Mucosa of stomach (tissue), 1 donor: Measurements from ENCODE around the gene KCNMA1.

Source experiments
- H3K27me3 ChIP-seq: one replicate; pipeline ENCODE4 v1.7.0; 2013; ENCODE audit warnings: mild to moderate bottlenecking, low read length; ENCODE audit not compliant: control insufficient read depth, insufficient read depth
- H3K36me3 ChIP-seq: one replicate; pipeline ENCODE4 v1.7.0; 2013; ENCODE audit warnings: low read length; ENCODE audit not compliant: control insufficient read depth, insufficient read depth
- H3K4me1 ChIP-seq: one replicate; pipeline ENCODE4 v1.7.0; 2013; ENCODE audit warnings: mild to moderate bottlenecking, low read length; ENCODE audit not compliant: control insufficient read depth, insufficient read depth
- H3K4me3 ChIP-seq: one replicate; pipeline ENCODE4 v1.7.0; 2013; ENCODE audit warnings: low read length
- H3K9ac ChIP-seq: one replicate; pipeline ENCODE4 v1.7.0; 2013; ENCODE audit warnings: mild to moderate bottlenecking, low read length, moderate library complexity
- H3K9me3 ChIP-seq: one replicate; pipeline ENCODE4 v1.7.0; 2013; ENCODE audit warnings: mild to moderate bottlenecking, low read length, moderate library complexity; ENCODE audit not compliant: control insufficient read depth
- donor health status: Pancreatic carcinoma.

Gene KCNMA1

GRCh38 chr10:77121829-77122228 lies 515.8 kb downstream of the KCNMA1 start:
- no peaks in the 10 kb centered on the region for H3K27me3 ChIP-seq
- no peak overlapping the region for H3K4me3 ChIP-seq
- H3K4me1 ChIP-seq: no peaks in the 10 kb centered on the region
- H3K36me3 ChIP-seq: no peaks in the 10 kb centered on the region
- H3K9ac ChIP-seq: no peak overlapping the region
- H3K9me3 ChIP-seq: no peaks in the 10 kb centered on the region

DNA sequence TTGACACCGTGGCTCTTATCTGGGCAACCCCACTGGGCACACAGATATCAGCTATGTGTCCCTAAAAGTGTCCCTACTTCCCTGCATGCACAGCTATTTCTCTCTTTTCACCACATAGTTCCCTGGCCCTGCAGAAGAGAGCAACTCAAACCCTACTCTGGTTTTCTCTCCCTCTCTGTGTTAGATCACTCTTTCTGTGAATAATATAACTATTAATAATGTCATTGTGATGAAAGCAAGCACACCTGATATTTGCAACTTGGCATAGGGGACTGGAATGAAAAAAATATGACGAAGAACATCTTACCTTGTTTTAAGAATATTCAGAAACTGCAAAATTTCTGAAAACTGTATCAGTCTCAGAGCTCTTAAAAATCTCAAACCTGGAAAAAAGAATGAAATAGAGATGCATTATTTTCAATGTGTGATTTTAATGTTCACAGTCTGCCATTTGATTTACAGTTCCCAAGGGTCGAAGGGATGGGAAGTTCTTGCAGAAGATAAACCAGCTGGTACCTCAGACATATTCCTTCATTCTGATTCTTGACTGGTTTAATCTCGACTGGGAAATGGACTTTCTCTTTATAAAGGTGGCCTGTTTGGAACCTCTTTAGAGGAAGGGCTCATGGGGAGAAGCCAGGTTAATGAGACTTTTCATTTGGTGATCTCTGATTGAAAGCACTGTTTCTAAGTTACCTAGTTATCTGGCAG lies 516.8 kb downstream of the KCNMA1 start:
- H3K4me3 ChIP-seq: no peak overlapping the region
- H3K27me3 ChIP-seq: no peaks in the 10 kb centered on the region
- H3K4me1 ChIP-seq: no peaks in the 10 kb centered on the region
- H3K36me3 ChIP-seq: no peaks in the 10 kb centered on the region
- no peak overlapping the region for H3K9ac ChIP-seq
- H3K9me3 ChIP-seq: no peaks in the 10 kb centered on the region

DNA sequence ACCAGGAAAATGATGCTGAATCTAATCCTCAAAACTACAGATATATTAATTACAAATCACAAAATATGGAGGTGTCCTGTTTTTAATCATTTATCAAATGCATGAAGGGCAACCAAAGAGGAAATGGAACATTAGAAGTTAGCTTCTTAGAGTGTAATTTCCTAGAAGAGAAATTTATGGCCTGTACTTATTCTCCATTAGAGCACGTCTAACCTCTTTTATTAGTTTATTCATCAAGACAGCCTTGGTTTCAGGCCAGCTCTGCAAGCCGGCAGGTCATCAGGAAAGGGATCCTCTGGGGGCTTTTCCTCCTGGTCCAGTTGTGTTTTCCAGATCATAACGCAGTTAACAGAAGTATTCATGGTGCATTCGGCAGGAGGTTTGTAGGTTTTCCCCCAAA lies 517.6 kb downstream of the KCNMA1 start:
- H3K27me3 ChIP-seq: no peaks in the 10 kb centered on the region
- H3K9me3 ChIP-seq: no peaks in the 10 kb centered on the region
- H3K9ac ChIP-seq: no peak overlapping the region
- no peaks in the 10 kb centered on the region for H3K36me3 ChIP-seq
- H3K4me3 ChIP-seq: no peak overlapping the region
- no peaks in the 10 kb centered on the region for H3K4me1 ChIP-seq

GRCh38 chr10:77118603-77119282 lies 518.9 kb downstream of the KCNMA1 start:
- no peaks in the 10 kb centered on the region for H3K27me3 ChIP-seq
- no peaks in the 10 kb centered on the region for H3K9me3 ChIP-seq
- H3K4me1 ChIP-seq: no peaks in the 10 kb centered on the region
- no peaks in the 10 kb centered on the region for H3K36me3 ChIP-seq
- H3K9ac ChIP-seq: no peak overlapping the region
- H3K4me3 ChIP-seq: no peak overlapping the region

DNA sequence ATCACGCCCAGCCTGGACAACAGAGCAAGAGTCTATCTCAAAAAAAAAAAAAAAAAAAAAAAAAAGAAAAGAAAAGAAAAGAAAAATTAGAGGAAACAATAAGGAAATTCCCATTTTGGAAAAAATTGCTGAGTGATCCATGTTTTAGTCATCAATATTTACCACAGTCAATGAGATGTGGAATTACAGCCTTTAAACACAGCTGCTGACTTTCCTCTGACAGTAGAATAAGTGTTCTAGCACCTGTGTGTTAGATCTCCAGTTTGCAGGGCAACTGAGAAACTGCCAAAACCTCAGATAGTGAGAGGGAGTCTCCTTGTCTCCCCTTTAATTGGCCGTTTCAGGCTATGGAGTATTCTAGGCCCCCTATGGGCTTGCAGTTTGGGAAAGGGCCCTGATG lies 520.1 kb downstream of the KCNMA1 start:
- Histone ChIP-seq H3K27me3 (no peaks in the 10 kb centered on the region), H3K4me3 (no peak overlapping the region), H3K9ac (no peak overlapping the region), H3K4me1 (no peaks in the 10 kb centered on the region), H3K9me3 (no peaks in the 10 kb centered on the region), H3K36me3 (no peaks in the 10 kb centered on the region)

DNA sequence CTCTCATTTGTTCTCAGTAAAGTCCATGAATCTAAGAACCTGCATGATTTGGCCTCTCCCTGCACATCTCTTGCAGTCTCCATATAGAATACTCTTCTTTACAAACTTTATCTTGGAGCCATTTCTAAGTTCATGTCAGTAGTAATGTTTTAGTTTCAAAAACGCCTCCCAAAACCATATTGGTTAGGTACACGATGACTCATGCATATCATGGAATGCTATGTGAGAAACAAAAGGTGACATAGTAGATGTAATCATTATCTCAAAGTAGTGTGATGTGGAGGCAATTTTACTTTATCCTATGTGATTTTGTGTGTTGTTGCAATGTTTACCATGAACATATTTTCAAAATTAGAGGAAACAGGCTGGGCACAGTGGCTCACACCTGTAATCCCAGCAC lies 520.7 kb downstream of the KCNMA1 start:
- H3K36me3 ChIP-seq: no peaks in the 10 kb centered on the region
- H3K27me3 ChIP-seq: no peaks in the 10 kb centered on the region
- H3K4me1 ChIP-seq: no peaks in the 10 kb centered on the region
- no peak overlapping the region for H3K9ac ChIP-seq
- no peaks in the 10 kb centered on the region for H3K9me3 ChIP-seq
- no peak overlapping the region for H3K4me3 ChIP-seq

GRCh38 chr10:77114181-77114821 lies 523.3 kb downstream of the KCNMA1 start:
- H3K36me3 ChIP-seq: no peaks in the 10 kb centered on the region
- H3K4me3 ChIP-seq: no peak overlapping the region

GRCh38 chr10:77111611-77112550 lies 525.7 kb downstream of the KCNMA1 start:
- Histone ChIP-seq H3K36me3 (no peaks in the 10 kb centered on the region), H3K4me1 (no peaks in the 10 kb centered on the region), H3K4me3 (no peak overlapping the region)

More at GRCh38 chr10:77114181-77114821, 523.3 kb downstream of the KCNMA1 start:
- Histone ChIP-seq H3K9me3 (no peaks in the 10 kb centered on the region), H3K4me1 (no peaks in the 10 kb centered on the region), H3K27me3 (no peaks in the 10 kb centered on the region), H3K9ac (no peak overlapping the region)

DNA sequence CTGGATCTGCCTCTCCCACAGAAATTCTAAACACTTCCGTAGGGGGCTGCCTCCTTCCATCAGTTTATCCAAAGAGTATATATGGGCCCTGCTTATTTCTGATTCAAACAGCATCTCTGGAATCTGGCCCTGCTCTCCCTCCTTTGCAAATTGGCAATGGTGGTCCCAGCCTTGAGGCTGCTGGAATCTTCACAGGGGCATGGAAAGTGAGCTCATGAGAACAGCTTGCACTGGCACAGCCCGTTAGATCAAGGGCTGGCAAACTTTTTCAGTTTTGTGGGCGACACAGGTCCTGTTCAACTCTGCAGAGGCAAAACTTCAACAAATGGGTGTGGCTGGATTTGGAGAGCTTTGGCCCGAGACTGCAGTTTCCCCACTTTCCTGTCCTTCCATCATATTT lies 526.9 kb downstream of the KCNMA1 start:
- Histone ChIP-seq H3K27me3 (no peaks in the 10 kb centered on the region), H3K4me1 (no peaks in the 10 kb centered on the region), H3K9ac (no peak overlapping the region), H3K9me3 (no peaks in the 10 kb centered on the region), H3K4me3 (no peak overlapping the region), H3K36me3 (no peaks in the 10 kb centered on the region)

More at GRCh38 chr10:77111611-77112550, 525.7 kb downstream of the KCNMA1 start:
- Histone ChIP-seq H3K27me3 (no peaks in the 10 kb centered on the region), H3K9me3 (no peaks in the 10 kb centered on the region), H3K9ac (no peak overlapping the region)

- Histone ChIP-seq H3K9ac (no peak overlapping the region), H3K4me1 (no peaks in the 10 kb centered on the region), H3K36me3 (no peaks in the 10 kb centered on the region), H3K4me3 (no peak overlapping the region), H3K9me3 (no peaks in the 10 kb centered on the region), H3K27me3 (no peaks in the 10 kb centered on the region)
These were observed 528.1 kb downstream of the KCNMA1 start for GRCh38 chr10:77109351-77109994.

DNA sequence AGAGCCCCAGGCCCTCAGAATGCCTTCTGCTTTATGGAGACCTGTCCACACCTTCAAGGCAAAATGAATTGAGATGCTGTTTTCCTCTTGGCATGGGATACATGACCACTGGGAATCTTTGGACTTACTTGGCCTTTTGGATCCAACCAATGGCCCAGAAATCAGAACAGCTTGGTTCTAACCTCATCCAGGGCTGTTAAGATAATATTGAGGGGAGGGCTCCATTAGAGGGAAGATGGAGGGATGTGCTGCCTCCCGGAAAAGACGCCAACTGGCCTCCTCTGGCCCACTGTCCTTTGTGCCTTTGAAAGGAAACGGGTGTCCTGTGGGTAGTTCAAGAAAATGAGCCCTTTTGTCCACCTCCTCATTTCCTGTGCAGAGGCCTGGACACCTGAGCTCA lies 530.9 kb downstream of the KCNMA1 start:
- Histone ChIP-seq H3K9me3 (no peaks in the 10 kb centered on the region), H3K4me3 (no peak overlapping the region), H3K9ac (no peak overlapping the region), H3K27me3 (no peaks in the 10 kb centered on the region), H3K4me1 (no peaks in the 10 kb centered on the region), H3K36me3 (no peaks in the 10 kb centered on the region)
